Adrenal gland (tissue), 5 donors: ENCODE measurements around the gene NFIL3.

ENCODE experiments used
- CTCF ChIP-seq, 6 experiments: fragments of 450-650 bp in 4 of 6; fragments of 200-600 bp in 2 of 6; sonication (generic) in 1 of 6; IDR thresholded peaks; 1 replicate in 5 of 6; 2 replicates in 1 of 6; pipeline versions ENCODE4 v1.5.1 to v1.8.0; 2016 to 2021; ENCODE audit warnings: antibody characterized with exemption in 6 of 6, mild to moderate bottlenecking in 2 of 6, moderate library complexity in 1 of 6
- POLR2A ChIP-seq, 2 donors: fragments of 450-650 bp; IDR thresholded peaks; one replicate each; pipeline ENCODE4 v1.6.1; 2017; ENCODE audit warnings: antibody characterized with exemption in 2 of 2, mild to moderate bottlenecking in 2 of 2, moderate library complexity in 1 of 2
- donor health status: DM: no; HTN: no; CAD: no.

DNA sequence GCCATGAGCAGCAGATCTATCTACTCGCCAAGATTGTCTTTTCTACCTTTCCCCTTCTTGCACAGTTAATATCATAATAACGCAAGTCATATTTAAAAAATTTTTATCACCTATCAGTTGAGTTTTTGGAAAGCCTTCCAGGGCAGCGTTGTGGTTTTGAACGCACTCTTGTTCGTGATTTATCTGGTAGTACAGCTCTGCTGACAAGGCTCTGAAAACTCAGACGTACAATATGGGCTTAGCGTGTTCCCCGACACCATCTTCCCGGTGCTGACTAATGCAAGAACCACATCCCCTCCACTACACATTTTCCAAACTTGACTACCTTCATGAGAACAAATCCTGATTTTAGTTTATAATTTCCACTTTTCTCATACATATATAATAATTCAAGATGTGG, 1.6 kb upstream of the NFIL3 start:
- TF ChIP-seq POLR2A (IDR thresholded peaks at IDR 0.05) (no peak), CTCF (IDR thresholded peaks at IDR 0.05) (no peak)
